NCI-H2171 (cell line): Measurements from ENCODE around the gene MEAF6.

Experiments used
- DNase-seq: peaks from one replicate; lab custom pipeline; 2025; lab: John Stamatoyannopoulos, UW

MEAF6 gene

GRCh38 chr1:37473431-37474045 is 41.0 kb downstream of the MEAF6 start:
- no peak for DNase-seq

- DNase-seq, result no peak
These were observed 41.6 kb downstream of the MEAF6 start for GRCh38 chr1:37472994-37473393.

- DNase-seq, result no peak
These were observed 42.3 kb downstream of the MEAF6 start for GRCh38 chr1:37472281-37472680.

- no peak for DNase-seq
These were observed 43.0 kb downstream of the MEAF6 start for GRCh38 chr1:37471345-37472231.

- no peak for DNase-seq
These were observed 45.2 kb downstream of the MEAF6 start for GRCh38 chr1:37469386-37469785.

GRCh38 chr1:37468037-37468436 is 46.5 kb downstream of the MEAF6 start:
- no peak for DNase-seq

- DNase-seq, result no peak
These were observed 48.7 kb downstream of the MEAF6 start for GRCh38 chr1:37465593-37466517.

- no peak for DNase-seq
These were observed 50.1 kb downstream of the MEAF6 start for GRCh38 chr1:37464443-37464842.

- no peak for DNase-seq
These were observed 52.7 kb downstream of the MEAF6 start for GRCh38 chr1:37461698-37462436.

- no peak for DNase-seq
These were observed 56.0 kb downstream of the MEAF6 start for GRCh38 chr1:37458551-37458950.

GRCh38 chr1:37456614-37457013 is 58.0 kb downstream of the MEAF6 start:
- DNase-seq, result no peak

- no peak for DNase-seq
These were observed 59.0 kb downstream of the MEAF6 start for GRCh38 chr1:37455516-37455915.

GRCh38 chr1:37453647-37454046 is 60.9 kb downstream of the MEAF6 start:
- no peak for DNase-seq

GRCh38 chr1:37452416-37452815 is 62.1 kb downstream of the MEAF6 start:
- no peak for DNase-seq

GRCh38 chr1:37449936-37450335 is 64.6 kb downstream of the MEAF6 start:
- DNase-seq, result no peak

- no peak for DNase-seq
These were observed 65.7 kb downstream of the MEAF6 start for GRCh38 chr1:37448691-37449417.

- DNase-seq, result no peak
These were observed 66.4 kb downstream of the MEAF6 start for GRCh38 chr1:37448185-37448584.

GRCh38 chr1:37446874-37447273 is 67.7 kb downstream of the MEAF6 start:
- no peak for DNase-seq

GRCh38 chr1:37442644-37443043 is 71.9 kb downstream of the MEAF6 start:
- DNase-seq, result no peak
